Mesodermal cell (in vitro differentiated cells): ENCODE data around the gene UGT2B10.
"Not testable (repeated sequence)": the region's sequence is repeated elsewhere in the genome, so short reads cannot be mapped to it uniquely, and the experiment has no call there.

Experiments used
- H3K27ac ChIP-seq: 2 replicates; pipeline ENCODE4 v1.7.0; 2013; ENCODE audit warnings: mild to moderate bottlenecking, low read depth, low read length, moderate library complexity; ENCODE audit not compliant: severe bottlenecking
- H3K36me3 ChIP-seq: 2 replicates; pipeline ENCODE4 v1.7.1; 2013; ENCODE audit warnings: mild to moderate bottlenecking, low read length, moderate library complexity; ENCODE audit not compliant: control insufficient read depth, insufficient read depth
- H3K4me1 ChIP-seq: one replicate; pipeline ENCODE4 v1.7.1; 2013; ENCODE audit warnings: mild to moderate bottlenecking, low read length; ENCODE audit not compliant: insufficient read depth, control insufficient read depth, poor library complexity, severe bottlenecking
- H3K4me3 ChIP-seq: 2 replicates; pipeline ENCODE4 v1.7.0; 2013; ENCODE audit warnings: low read length, control low read depth, mild to moderate bottlenecking; ENCODE audit not compliant: insufficient read depth, poor library complexity, severe bottlenecking; ENCODE audit errors: extremely low read depth
- H3K9me3 ChIP-seq: 2 replicates; pipeline ENCODE4 v1.7.1; 2013; ENCODE audit warnings: mild to moderate bottlenecking, low read length, moderate library complexity; ENCODE audit not compliant: control insufficient read depth
- WGBS, 2 experiments: methylation state at CpG; one replicate each; pipeline ENCODE4 v1.1.5; 2013; ENCODE audit warnings: missing lambda C conversion rate in 2 of 2; ENCODE audit not compliant: insufficient coverage in 2 of 2; 5-methylcytosine and 5-hydroxymethylcytosine counted together

The UGT2B10 gene

GRCh38 chr4:68817386-68817785 is 1.6 kb downstream of the UGT2B10 start:
- Histone ChIP-seq H3K9me3 (no peaks in the 10 kb centered on the region), H3K27ac (no peak overlapping the region), H3K36me3 (no peaks in the 10 kb centered on the region), H3K4me3 (no peak overlapping the region), H3K4me1 (no peaks in the 10 kb centered on the region)
- WGBS, 2 experiments: no CpG with 5 or more reads among the region's 2 CpGs

- 100% methylated on average over 1 of the region's 3 CpGs; no CpG with 5 or more reads in 1 of the 2 experiments for WGBS, 2 experiments
- H3K9me3 ChIP-seq, H3K4me3 ChIP-seq, H3K36me3 ChIP-seq, H3K4me1 ChIP-seq, H3K27ac ChIP-seq: not testable (repeated sequence)
Observed at GRCh38 chr4:68818030-68818462, 2.3 kb downstream of the UGT2B10 start.

GRCh38 chr4:68831642-68832041 is 15.8 kb downstream of the UGT2B10 start:
- H3K27ac ChIP-seq: no peak overlapping the region
- no peaks in the 10 kb centered on the region for H3K36me3 ChIP-seq
- no peak overlapping the region for H3K4me3 ChIP-seq
- H3K4me1 ChIP-seq: no peaks in the 10 kb centered on the region
- no peaks in the 10 kb centered on the region for H3K9me3 ChIP-seq

- peaks cover 3% of the 10 kb centered on the region for H3K9me3 ChIP-seq
- no peak overlapping the region for H3K27ac ChIP-seq
- no peaks in the 10 kb centered on the region for H3K36me3 ChIP-seq
- no peak overlapping the region for H3K4me3 ChIP-seq
- WGBS, 2 experiments: no CpG with 5 or more reads among the region's 3 CpGs
- no peaks in the 10 kb centered on the region for H3K4me1 ChIP-seq
Observed at GRCh38 chr4:68850293-68850692, 34.5 kb downstream of the UGT2B10 start.

GRCh38 chr4:68855771-68856170 is 40.0 kb downstream of the UGT2B10 start:
- H3K4me3 ChIP-seq: no peak overlapping the region
- H3K27ac ChIP-seq: no peak overlapping the region
- no peaks in the 10 kb centered on the region for H3K36me3 ChIP-seq
- no peaks in the 10 kb centered on the region for H3K9me3 ChIP-seq
- WGBS, 2 experiments: no CpG with 5 or more reads among the region's 2 CpGs
- H3K4me1 ChIP-seq: no peaks in the 10 kb centered on the region

- Histone ChIP-seq H3K27ac (no peak overlapping the region), H3K9me3 (no peaks in the 10 kb centered on the region), H3K4me1 (no peaks in the 10 kb centered on the region), H3K36me3 (no peaks in the 10 kb centered on the region), H3K4me3 (no peak overlapping the region)
Observed at GRCh38 chr4:68858039-68858438, 42.2 kb downstream of the UGT2B10 start.

- no peaks in the 10 kb centered on the region for H3K9me3 ChIP-seq
- H3K4me3 ChIP-seq: no peak overlapping the region
- H3K36me3 ChIP-seq: no peaks in the 10 kb centered on the region
- H3K4me1 ChIP-seq: no peaks in the 10 kb centered on the region
- no CpG with 5 or more reads among the region's 1 CpG for WGBS, 2 experiments
- H3K27ac ChIP-seq: no peak overlapping the region
Observed at GRCh38 chr4:68859655-68860054, 43.9 kb downstream of the UGT2B10 start.

- no peak overlapping the region for H3K4me3 ChIP-seq
- no peak overlapping the region for H3K27ac ChIP-seq
- no peaks in the 10 kb centered on the region for H3K9me3 ChIP-seq
- H3K4me1 ChIP-seq: no peaks in the 10 kb centered on the region
- H3K36me3 ChIP-seq: no peaks in the 10 kb centered on the region
Observed at GRCh38 chr4:68861057-68861456, 45.3 kb downstream of the UGT2B10 start.

GRCh38 chr4:68864438-68865187 is 48.8 kb downstream of the UGT2B10 start:
- H3K36me3 ChIP-seq: no peaks in the 10 kb centered on the region
- 93 to 94% methylated on average over 2 of the region's 6 CpGs for WGBS, 2 experiments
- H3K27ac ChIP-seq: no peak overlapping the region
- no peaks in the 10 kb centered on the region for H3K4me1 ChIP-seq
- H3K9me3 ChIP-seq: no peaks in the 10 kb centered on the region
- H3K4me3 ChIP-seq: no peak overlapping the region

GRCh38 chr4:68865188-68865638 is 49.4 kb downstream of the UGT2B10 start:
- Histone ChIP-seq H3K4me3 (no peak overlapping the region), H3K27ac (no peak overlapping the region), H3K36me3 (no peaks in the 10 kb centered on the region), H3K4me1 (no peaks in the 10 kb centered on the region), H3K9me3 (no peaks in the 10 kb centered on the region)
- WGBS, 2 experiments: 91 to 100% methylated on average over 3 to 4 of the region's 4 CpGs

GRCh38 chr4:68865760-68866159 is 50.0 kb downstream of the UGT2B10 start:
- Histone ChIP-seq H3K4me1 (no peaks in the 10 kb centered on the region), H3K4me3 (no peak overlapping the region), H3K27ac (no peak overlapping the region), H3K36me3 (no peaks in the 10 kb centered on the region), H3K9me3 (no peaks in the 10 kb centered on the region)
- 100% methylated on average over 1 of the region's 5 CpGs for whole genome bisulfite sequencing, 2 experiments
